HEK293 (cell line): ENCODE data around the gene SNAP23.

Experiments used
- CTCF ChIP-seq: fragments of 450-650 bp; formaldehyde crosslinking; IDR thresholded peaks from 2 replicates; pipeline ENCODE4 v1.5.1; 2016; ENCODE audit warnings: missing biosample characterization, missing genetic modification characterization
- REST ChIP-seq: fragments of 450-650 bp; formaldehyde crosslinking; IDR thresholded peaks from 2 replicates; pipeline ENCODE4 v1.5.1; 2016; ENCODE audit warnings: missing biosample characterization, missing genetic modification characterization
- SALL2 ChIP-seq: fragments of 450-650 bp; formaldehyde crosslinking; IDR thresholded peaks from 2 replicates; pipeline ENCODE4 v1.5.0; 2017; ENCODE audit warnings: missing biosample characterization, mild to moderate bottlenecking, missing genetic modification characterization, borderline replicate concordance
- YY1 ChIP-seq: fragments of 450-650 bp; formaldehyde crosslinking; IDR thresholded peaks from 2 replicates; pipeline ENCODE4 v1.5.1; 2018; ENCODE audit warnings: missing biosample characterization, missing genetic modification characterization
- ZNF10 ChIP-seq: fragments of 450-650 bp; formaldehyde crosslinking; IDR thresholded peaks from 2 replicates; pipeline ENCODE4 v1.5.1; 2017; ENCODE audit warnings: missing biosample characterization, missing genetic modification characterization
- ZNF140 ChIP-seq: fragments of 450-650 bp; formaldehyde crosslinking; IDR thresholded peaks from 2 replicates; pipeline ENCODE4 v1.5.1; 2016; ENCODE audit warnings: missing biosample characterization, missing genetic modification characterization
- ZNF2 ChIP-seq: fragments of 450-650 bp; formaldehyde crosslinking; IDR thresholded peaks from 2 replicates; pipeline ENCODE4 v1.5.1; 2016; ENCODE audit warnings: missing biosample characterization, missing genetic modification characterization
- ZNF239 ChIP-seq: fragments of 450-650 bp; formaldehyde crosslinking; IDR thresholded peaks from 2 replicates; pipeline ENCODE4 v1.5.1; 2016; ENCODE audit warnings: missing biosample characterization, missing genetic modification characterization
- ZNF324 ChIP-seq: fragments of 450-650 bp; formaldehyde crosslinking; IDR thresholded peaks from 2 replicates; pipeline ENCODE4 v1.5.1; 2016; ENCODE audit warnings: missing biosample characterization, missing genetic modification characterization
- ZNF391 ChIP-seq: fragments of 450-650 bp; formaldehyde crosslinking; IDR thresholded peaks from 2 replicates; pipeline ENCODE4 v1.5.1; 2016; ENCODE audit warnings: low read depth, missing biosample characterization, missing genetic modification characterization, borderline replicate concordance
- ZNF416 ChIP-seq: fragments of 450-650 bp; formaldehyde crosslinking; IDR thresholded peaks from 2 replicates; pipeline ENCODE4 v1.5.1; 2016; ENCODE audit warnings: missing biosample characterization, missing genetic modification characterization
- ZNF658 ChIP-seq: fragments of 450-650 bp; formaldehyde crosslinking; IDR thresholded peaks from 2 replicates; pipeline ENCODE4; 2016; ENCODE audit warnings: missing biosample characterization, missing genetic modification characterization
- ZNF677 ChIP-seq: fragments of 450-650 bp; IDR thresholded peaks from 2 replicates; pipeline ENCODE4 v1.5.0; 2018; ENCODE audit warnings: missing biosample characterization, mild to moderate bottlenecking, missing genetic modification characterization, moderate library complexity

DNA sequence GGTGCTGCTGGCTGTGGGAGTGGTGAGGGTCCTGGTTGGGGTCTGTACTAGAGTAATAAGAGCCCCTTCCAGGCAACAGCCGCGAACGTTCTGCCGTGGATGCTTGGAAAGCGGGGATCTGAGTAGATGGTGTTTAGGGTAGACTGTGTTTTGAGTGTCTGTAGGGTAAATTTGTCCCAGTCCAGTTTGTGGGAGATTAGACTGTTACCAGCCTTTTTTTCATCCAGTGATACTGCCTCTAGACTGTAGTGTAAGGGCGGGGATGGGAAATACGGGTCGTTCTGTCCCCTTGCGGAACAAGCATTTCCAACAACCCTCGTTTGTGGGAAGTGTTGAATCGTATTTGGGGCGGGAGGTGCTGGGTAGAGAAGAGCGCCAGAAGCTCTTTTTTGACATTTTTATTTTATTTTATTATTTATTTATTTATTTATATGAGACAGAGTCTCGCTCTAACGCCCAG is 53.6 kb downstream of the SNAP23 start:
- TF ChIP-seq CTCF (no peak), ZNF140 (tag by site-specific recombination) (no peak), YY1 (tag by site-specific recombination) (peak; percentile 9; the same call in 1 of the 2 replicates), ZNF416 (tag by site-specific recombination) (no peak), ZNF239 (tag by site-specific recombination) (no peak), ZNF677 (tag by site-specific recombination) (no peak), ZNF10 (tag by site-specific recombination) (no peak), ZNF391 (no peak), ZNF324 (tag by site-specific recombination) (no peak), ZNF2 (tag by site-specific recombination) (no peak), SALL2 (no peak), REST (tag by site-specific recombination) (no peak), ZNF658 (tag by site-specific recombination) (no peak)
